22Rv1 (cell line): Measurements from ENCODE around the gene SMTNL1.

Source experiments
- ZFX ChIP-seq: fragments of 450-650 bp; IDR thresholded peaks from 2 replicates; pipeline ENCODE4 v1.6.1; 2017; ENCODE audit warnings: antibody characterized with exemption, borderline replicate concordance
- TF ChIP-seq, protein P1 (sequence below): fragments of 450-650 bp; IDR thresholded peaks from 2 replicates; pipeline ENCODE4 v1.5.1; 2017; ENCODE audit warnings: mild to moderate bottlenecking

DNA sequence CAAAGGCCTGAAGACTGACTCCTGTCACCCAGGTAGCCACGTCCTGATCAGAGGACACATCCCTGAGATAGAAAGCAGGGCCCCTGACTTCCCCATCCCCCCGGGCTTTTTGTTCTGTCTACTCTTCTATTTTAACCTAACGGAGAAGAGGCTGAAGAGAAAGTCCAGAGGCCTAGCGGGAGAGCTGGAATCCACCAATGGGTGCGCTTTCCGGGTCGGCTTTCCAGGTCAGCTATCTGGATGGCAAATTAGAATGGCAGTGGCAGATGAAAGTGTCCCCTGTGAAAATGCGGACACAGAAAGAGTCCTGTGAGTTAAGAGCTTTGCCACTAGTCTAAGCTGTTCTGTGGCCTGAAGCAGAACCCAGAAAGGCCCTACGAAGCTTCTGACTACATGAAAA is 46.9 kb downstream of the SMTNL1 start:
- TF ChIP-seq, protein P1, sequence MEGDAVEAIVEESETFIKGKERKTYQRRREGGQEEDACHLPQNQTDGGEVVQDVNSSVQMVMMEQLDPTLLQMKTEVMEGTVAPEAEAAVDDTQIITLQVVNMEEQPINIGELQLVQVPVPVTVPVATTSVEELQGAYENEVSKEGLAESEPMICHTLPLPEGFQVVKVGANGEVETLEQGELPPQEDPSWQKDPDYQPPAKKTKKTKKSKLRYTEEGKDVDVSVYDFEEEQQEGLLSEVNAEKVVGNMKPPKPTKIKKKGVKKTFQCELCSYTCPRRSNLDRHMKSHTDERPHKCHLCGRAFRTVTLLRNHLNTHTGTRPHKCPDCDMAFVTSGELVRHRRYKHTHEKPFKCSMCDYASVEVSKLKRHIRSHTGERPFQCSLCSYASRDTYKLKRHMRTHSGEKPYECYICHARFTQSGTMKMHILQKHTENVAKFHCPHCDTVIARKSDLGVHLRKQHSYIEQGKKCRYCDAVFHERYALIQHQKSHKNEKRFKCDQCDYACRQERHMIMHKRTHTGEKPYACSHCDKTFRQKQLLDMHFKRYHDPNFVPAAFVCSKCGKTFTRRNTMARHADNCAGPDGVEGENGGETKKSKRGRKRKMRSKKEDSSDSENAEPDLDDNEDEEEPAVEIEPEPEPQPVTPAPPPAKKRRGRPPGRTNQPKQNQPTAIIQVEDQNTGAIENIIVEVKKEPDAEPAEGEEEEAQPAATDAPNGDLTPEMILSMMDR: no peak
- no peak for TF ChIP-seq ZFX
